Stimulated activated CD4-positive, alpha-beta T cell treated with anti-CD3 and anti-CD28 coated beads, Interleukin-2, amount 100 ng/mL, for 48 hours (primary cell): ENCODE results near the gene SNX8.
"Not testable (repeated sequence)": the region's sequence is repeated elsewhere in the genome, so short reads cannot be mapped to it uniquely, and the experiment has no call there.

Source experiments
- DNase-seq, 2 donors: peaks; one replicate each; pipeline ENCODE4 v3.0.0-alpha.2; 2020

The SNX8 gene

DNA sequence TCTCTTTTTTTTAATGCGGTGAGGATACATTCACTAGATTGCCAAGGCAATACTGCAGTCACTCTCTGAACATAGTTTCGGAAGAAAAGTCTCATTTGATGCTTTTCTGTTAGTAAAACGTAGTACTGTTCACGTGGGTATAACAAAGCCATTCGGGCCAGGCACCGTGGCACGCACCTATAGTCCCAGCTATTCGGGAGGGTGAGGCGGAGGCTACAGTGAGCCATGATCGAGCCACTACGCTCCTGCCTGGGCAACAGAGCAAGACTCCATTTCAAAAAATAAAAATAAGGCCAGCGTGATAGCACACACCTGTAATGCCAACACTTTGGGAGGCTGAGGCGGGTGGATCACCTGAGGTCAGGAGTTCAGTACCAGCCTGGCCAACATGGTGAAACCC is 24.6 kb downstream of the SNX8 start:
- no peak for DNase-seq

DNA sequence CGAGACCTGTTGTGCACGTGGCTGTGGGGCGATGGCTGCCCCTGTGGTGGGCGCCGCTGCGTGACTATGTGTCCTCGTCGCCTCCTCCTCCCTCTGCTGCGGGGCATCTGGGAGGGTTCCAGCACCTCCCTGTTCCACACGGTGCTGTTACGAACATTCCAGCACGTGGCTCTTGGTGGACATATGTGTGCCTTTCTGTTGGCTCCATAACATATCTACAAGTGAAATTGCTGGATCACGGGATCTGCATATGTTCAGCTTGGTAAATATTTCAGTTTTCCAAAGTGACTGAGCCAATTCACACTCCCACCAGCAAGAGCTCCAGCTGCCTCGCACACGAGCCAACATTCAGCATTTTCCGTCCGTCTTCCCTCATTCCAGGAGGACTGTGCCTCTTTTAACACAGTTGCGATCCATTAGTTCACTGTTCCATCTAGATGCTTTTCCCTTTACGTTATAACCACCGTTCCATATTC is 25.1 kb downstream of the SNX8 start:
- DNase-seq = no peak

DNA sequence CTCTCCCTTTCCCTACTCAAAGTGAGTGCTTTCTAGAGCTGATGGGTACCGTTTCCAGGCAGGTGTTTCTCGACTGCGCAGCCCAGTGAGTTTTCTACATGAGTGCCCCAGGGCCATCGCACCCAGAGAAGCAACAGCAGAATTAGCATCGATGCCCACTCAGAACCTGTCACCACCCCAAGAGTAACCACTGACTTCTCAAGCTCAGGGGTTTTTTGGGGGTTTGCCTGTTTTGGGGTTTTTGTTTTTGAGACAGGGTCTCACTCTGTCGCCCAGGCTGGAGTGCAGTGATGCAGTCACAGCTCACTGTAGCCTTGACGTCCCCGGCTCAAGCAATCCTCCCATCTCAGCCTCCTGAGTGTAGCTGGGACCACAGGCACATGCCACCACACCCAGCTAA is 25.7 kb downstream of the SNX8 start:
- no peak for DNase-seq

DNA sequence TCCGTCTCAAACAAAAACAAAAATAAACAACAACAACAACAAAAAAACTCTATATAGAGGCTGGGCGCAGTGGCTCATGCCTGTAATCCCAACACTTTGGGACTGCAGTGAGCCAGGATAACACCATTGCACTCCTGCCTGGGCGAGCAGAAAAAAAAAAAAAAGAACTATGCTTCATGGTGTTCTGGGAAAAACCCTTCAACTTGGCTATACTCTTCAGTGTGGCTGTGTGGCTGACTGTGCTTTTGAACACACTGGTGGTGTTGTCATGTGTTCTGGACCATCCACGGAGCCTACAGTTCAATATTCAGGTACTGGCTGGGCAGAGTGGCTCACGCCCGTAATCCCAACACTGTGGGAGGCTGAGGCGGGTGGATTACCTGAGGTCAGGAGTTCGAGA is 26.5 kb downstream of the SNX8 start:
- no peak for DNase-seq

DNA sequence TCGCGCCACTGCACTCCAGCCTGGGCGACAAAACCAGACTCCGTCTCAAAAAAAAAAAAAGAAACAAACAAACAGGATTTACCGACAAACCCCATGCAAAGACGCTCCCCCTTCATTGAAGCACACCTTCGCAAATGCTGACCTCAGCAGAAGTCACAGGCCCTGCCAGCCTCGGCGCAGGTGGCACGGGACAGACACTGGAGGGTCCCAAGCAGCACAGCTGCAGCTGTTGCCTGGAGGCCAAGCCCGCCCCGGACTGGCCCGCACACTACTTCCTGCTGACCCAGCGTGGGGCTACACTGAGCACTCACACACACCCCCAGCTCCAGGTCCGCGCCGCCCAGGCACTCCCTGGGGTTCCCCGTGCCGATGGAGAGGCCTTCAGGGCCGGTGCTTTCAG is 31.2 kb downstream of the SNX8 start:
- DNase-seq = no peak

DNA sequence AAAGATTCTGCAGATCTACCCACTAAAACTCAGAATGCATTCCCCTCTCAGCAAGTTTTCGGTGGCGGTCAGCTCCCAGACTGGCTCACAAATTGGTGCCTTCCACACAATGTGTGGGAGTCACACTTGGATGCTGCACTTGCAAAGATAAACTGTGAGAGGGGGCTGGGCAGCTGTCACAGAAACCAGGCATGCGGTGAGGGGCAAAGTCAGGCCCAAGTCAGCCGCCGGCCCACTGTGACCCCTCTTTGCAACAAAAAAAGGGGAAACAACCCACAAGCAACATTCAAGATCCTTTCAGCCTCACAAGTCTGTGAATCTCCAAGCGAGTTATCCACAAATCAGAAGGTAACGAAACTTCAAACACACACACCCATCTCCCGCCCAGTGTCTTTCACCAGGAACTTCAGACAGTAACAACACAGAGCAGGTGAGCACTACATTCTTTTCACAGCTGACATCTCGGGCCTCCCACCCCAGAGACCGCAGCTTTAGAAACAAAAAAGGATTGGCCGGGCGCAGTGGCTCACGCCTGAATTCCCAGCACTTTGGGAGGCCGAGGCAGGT is 32.0 kb downstream of the SNX8 start:
- DNase-seq = no peak

DNA sequence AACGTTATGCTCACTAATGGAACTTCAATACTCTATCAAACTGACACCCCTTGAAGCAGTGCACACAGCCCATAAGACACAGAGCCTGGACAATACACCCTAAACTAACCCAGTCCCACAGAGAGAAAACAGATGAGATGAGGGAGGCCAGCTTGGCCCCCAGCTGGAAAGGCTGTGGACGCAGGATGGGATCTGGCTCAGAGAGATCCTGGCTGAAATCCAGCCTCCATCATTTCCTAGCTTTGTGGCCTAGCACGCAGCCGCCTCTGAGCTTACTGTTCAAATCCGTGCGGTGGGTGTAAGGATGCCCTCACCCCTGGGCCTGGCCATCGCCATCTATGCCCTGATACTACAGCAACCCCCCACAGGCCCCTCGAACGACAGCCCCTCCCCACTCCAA is 32.7 kb downstream of the SNX8 start:
- DNase-seq = no peak

DNA sequence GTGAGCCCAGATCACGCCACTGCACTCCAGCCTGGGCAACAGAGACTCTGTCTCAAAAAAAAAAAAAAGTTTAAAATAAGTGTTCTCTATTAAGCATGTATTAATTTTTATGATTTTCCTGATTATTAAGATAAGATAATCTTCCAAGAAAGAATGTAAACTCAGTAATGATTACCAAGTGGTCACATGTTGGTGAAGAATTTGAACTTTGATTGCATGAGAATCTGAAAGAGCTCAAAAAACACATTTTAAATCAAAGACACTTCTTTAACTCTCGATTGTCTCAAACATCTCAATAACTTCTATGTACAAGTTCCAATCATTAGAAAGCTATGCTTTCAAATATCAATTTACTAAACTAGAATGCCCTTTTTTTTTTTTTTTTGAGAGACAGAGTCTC is 33.8 kb downstream of the SNX8 start:
- DNase-seq = no peak

DNA sequence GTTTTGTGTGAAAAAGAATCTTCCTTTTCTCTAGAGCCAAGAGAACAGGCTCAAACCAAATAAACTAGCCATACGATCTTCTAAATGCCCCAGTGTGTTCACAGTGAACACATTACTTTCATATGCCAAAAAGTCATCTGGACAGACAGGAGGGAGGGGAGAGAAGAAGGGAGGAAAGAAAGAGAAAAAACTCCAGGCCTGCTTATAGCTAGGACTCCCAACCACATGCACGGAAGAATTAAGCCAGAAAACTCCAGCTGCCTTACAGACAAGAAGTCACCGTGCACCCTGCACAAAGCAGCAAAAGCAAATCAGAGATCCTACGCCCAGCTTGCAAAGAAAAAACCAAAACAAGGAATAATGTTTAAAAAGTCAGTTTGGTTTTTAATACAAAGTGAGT is 34.3 kb downstream of the SNX8 start:
- no peak for DNase-seq

DNA sequence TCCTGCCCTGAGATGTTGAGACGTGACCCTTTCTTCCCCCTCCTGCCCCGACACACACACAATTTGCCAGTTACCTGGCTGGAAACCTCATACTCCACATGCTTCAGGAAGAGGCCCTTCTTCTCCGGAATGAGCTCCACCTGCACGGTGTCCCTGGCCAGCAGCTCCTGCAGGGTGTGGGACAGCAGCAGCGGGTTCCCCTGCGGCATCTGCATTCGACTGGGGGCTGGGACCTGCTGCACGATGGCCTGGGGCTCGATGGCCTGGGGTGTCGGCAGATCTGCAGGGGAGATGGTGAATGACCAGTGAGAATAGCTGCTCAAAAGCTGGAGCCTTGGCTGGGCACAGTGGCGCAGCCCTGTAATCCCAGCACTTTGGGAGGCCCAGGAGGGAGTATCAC is 36.2 kb downstream of the SNX8 start:
- DNase-seq = no peak

DNA sequence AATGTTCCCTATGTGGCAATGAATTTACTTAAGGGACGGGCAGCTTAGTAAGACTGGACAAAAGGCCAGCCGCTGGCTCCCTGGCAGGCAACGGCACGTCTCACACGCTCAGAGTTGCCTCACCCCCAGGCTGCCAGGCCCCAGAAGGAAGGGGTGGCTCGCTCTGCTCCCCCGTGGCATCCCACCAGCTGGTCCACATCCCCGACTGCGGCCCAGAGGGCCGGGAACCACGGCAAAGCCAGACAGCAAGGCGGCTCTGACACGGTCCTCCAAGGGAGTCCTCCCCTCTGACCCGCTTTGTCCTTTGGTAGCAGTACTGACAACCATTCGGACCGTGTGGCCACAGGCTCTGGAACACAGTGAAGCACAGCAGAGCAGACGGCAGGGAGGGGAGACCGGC is 38.1 kb downstream of the SNX8 start:
- no peak for DNase-seq

DNA sequence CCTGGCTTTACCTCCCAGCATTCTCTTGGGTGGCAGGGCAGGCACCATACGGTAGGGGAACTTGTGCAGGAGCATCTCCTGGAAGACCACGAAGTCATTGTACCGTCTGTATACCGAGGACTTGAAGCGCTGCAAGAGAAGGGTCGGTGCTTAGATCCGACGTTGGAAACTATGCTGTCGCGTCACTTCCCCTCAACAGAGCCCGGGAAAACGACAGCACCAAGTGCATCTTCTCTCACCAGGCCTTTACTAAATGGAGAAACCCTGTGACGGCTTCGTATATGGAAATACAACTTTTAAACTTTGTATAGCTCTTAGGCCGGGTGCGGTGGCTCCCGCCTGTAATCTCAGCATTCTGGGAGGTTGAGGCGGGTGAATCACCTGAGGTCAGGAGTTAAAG is 39.1 kb downstream of the SNX8 start:
- DNase-seq = no peak

DNA sequence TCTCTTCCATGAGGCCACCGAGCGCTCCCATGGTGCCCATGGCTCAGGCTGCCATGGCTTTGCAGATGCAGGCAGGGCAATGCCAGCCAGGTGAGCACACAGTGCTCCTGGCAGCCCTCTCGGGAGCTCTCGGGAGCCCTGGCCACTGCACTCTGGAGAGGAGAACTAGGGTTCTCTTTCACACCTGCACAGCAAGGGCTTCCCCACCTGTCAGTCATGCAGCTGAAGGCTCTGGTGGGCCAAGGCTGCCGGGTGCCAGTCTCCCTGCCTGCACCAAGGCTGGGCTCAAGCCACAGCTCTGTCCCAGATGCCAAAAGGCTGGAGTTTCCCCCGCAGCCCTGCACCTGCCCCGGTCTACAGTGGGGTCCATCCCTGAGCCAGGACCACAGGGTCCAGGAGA is 39.6 kb downstream of the SNX8 start:
- no peak for DNase-seq

DNA sequence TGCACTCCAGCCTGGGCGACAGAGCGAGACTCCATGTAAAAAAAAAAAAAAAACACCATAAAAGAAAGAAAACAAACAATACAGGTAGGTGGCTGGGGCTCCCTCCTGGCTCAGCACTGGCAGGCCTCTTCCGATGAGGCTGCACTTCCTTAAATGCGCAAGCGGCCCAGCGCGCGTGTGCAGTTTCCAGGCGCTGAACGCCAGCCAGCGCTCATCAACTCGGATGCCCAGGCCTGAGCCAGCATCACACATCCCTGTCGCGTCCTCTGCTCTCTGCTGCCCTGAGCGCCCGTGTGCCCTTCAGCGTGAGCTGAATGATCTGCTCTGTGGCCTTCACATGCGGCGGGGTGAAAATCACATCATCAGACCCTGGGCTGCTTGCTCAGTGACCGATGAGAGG is 40.4 kb downstream of the SNX8 start:
- no peak for DNase-seq

DNA sequence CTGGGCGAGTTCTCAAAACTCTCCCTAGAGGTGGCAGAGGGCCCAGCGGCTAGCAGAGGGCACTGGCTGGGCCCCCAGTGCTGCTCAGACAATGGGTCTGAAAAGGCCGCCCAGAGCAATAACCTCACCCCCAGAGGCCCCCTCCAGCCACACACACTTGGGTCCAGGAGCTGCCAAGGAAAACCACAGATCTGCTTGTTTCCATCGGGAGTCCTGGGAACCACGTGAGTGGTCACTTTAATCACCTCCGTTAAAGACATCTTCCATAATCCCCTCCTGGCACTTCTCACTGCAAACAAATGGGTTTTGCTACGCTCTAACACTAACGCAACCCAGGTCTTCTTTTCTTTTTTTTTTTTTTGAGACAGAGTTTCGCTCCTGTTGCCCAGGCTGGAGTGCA is 42.2 kb downstream of the SNX8 start:
- no peak for DNase-seq

DNA sequence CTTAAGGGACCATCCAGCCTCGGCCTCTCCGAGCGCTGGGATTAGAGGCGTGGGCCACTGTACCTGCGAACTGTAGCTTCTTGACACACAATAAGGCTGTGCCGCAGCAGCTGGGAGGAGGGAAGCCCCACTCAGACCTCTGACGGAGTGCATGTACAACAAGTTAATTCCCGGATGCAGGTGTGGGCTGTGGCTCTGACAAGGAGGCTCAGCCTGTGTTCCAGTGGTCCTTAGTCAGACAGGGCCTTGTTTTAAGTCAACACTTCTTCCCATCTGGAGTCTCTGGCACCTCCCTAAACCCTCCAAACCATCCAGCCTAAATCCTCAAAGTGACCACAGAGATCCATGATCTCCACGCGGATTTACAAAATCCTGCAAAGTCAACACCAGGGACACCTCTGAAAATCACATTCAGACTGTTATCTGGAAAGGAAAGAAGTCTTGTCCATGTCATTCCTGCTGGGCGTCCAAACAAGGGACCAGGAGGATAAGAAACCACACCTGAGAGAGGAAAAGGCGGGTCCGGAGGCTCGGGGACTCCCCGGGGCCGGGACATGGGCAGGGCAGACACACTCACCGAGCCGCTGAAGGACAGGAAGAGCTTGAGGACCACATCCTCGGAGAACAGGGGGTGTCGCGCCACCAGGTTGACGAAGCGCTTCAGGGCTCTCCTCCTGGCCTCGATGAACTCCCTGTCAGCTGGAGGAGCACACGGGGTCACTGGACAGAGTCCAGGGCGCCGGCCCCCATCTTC is 42.8 kb downstream of the SNX8 start:
- no peak for DNase-seq

DNA sequence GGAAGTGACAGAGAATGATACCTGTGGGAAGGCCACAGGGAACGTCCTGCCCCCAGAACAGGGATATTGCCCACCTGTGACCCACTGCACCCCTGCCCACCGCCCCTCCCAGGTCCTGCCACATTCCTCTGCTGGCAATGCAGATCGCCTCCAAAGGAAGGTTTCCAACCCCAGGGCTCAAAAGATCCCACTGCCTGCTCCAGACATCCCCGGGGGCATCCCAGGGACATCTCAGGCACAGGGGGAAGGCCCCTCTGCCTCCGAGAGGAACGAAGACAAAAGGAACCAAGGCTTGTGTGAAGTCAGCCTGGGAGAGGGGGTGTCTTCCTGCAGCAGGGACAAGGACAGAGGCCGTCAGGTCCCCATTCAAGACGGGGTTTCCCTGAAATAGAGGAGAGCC is 43.7 kb downstream of the SNX8 start:
- no peak for DNase-seq

DNA sequence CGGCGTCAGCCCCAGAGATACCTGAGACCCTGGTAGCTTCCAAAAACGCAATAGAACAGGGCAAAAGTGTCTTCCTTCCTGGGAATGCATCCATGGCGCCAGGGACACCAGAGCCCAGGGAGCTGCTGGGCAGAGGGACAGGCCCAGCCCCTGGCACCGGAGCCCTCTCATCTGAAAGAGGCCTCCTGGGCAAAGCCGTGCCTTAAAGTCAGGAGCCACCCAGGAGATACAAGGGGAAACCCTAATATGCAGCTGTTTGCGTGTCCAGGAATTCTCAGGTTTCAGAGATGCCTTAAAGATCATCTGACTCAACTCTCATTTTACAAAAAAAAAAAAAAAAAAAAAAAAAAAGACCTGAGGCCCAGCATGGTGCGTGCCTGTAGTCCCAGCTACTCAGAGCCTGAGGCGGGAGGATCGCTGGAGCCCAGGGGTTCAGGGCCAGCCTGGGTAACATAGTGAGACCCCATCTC is 44.2 kb downstream of the SNX8 start:
- DNase-seq = no peak

DNA sequence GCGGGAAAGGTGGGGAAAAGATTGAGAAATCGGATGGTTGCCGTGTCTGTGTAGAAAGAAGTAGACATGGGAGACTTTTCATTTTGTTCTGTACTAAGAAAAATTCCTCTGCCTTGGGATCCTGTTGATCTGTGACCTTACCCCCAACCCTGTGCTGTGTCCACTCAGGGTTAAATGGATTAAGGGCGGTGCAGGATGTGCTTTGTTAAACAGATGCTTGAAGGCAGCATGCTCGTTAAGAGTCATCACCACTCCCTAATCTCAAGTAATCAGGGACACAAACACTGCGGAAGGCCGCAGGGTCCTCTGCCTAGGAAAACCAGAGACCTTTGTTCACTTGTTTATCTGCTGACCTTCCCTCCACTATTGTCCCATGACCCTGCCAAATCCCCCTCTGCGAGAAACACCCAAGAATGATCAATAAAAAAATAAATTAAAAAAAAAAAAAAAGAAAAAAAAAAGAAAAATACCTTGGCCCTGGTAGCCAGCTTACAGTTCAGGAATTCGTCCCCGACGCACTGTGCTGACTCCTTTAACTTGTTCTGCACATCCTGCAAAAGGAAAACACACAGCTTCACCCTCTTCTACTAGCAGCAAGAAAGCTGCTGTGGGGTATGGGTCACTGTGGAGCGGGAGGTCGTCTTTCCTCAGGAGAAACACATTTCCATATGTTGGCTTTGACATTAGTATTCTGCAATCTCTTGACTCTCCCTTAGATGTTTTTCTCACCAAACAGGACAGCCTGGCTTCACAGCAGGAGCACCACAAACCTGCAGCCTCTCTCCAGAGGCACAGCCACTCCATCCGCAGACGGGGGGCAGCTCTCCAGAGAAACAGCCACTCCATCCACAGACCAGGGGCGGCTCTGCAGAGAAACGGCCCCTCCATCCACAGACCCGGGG is 44.9 kb downstream of the SNX8 start:
- not testable (repeated sequence) for DNase-seq

DNA sequence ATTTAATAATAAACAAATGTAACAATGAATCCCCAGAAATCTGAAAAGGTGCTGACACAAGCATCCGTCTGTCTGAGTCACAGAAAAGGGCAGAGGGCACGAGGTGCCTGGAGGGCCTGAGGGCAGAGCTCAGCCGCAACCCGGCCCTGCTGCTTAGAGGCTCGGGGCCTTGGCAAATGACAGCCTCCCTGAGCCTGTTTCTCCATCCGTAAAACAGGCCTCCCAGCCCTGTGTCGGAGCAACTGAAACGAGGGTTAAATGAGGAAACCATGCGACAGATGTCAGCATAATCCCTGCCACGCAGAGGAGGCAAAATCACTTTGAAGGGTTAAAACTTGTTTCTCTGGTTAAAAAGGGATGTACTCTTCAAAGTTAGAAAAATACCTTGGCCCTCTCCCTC is 47.3 kb downstream of the SNX8 start:
- no peak for DNase-seq

DNA sequence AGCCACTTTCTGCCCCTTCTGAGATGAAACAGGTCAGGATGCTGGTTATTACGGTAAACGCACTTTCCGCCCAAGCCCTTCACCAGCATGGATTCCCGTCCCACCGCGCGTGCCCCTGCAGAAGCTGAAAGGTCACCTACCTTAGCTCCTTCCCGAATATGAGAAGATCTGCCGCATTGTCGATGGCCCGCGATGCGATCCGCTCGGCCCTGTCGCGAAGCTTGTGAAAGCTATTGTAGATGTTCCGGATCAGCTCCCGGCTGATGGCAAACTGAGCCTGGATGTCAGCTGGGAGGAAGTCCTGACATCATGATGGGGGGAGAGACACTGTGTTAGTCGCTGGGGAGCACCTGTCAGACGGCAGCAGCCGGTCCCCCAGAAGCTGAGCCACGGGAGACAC is 50.1 kb downstream of the SNX8 start:
- no peak for DNase-seq

DNA sequence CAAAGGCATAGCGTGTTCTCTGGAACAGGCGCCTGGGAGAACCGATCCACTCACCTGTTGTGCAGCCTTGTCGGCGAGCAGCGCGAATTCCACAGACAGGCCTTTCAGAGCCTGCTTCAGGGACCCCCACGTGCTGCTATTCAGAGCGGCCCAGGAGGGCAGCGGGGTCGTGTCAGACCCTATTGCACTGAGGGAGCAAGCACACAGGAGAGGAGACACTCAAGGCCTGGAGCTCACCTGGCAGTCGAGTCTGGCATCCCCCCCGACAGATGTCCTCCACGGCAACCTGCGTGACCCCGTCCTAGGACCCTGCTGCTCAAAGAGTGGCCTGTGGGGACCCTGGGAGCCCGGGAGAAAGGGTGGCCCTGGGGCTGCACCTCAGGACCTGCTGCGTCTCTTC is 51.1 kb downstream of the SNX8 start:
- no peak for DNase-seq

DNA sequence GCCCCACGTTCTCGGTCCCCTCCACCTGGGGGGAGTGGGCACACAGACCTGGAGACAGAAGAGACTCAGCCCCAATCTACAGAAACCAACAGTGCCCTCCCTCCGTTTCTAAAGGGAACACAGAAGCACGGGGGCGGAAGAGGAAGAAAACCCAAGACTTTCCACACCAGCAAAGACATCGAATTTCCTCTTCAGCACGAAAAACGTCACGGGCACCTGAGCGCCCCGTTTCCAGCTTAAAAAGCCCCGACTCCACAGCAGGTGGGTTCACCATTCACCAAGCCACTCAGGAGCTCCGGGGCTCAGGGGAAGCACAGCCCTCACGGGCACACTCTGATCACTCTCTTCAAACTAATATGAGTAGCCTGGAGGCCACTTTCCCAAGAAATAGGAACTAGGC is 52.6 kb downstream of the SNX8 start:
- no peak for DNase-seq

DNA sequence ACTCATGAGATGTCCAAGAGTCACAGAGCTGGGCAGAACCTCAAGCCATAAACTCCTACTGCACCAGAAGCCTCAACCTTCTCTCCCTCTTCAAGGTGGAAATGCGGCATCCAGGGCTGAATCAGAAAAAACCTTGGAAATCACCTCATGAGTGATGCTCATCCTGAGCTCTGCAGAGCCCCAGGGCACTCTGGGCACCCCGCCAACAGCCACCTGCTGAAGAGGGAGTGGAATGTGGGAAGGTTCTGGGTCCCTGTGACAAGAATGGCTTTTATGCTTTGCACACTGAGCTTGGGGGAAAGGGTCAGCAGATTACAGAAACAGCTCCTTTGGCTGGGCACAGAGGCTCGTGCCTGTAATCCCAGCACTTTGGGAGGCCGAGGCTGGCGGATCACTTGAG is 53.4 kb downstream of the SNX8 start:
- no peak for DNase-seq
